GM06990 (cell line): Measurements from ENCODE around the gene ARPC1B.

Experiments used
- DNase-seq: peaks from one replicate; pipeline ENCODE4 v3.0.0-alpha.2; 2011; ENCODE audit not compliant: insufficient read length; ENCODE audit errors: extremely low read depth
- H3K27me3 ChIP-seq: replicated peaks from 2 replicates; pipeline ENCODE4 v1.6.0; 2011; ENCODE audit warnings: low read length; ENCODE audit not compliant: control insufficient read depth, insufficient read depth
- H3K36me3 ChIP-seq: 2 replicates; pipeline ENCODE4 v1.5.1; 2011; ENCODE audit warnings: low read length; ENCODE audit not compliant: control insufficient read depth, insufficient read depth
- H3K4me3 ChIP-seq: replicated peaks from 2 replicates; pipeline ENCODE4 v1.5.1; 2011; ENCODE audit warnings: low read depth, mild to moderate bottlenecking, control low read depth, low read length
- CTCF ChIP-seq: IDR thresholded peaks from 2 replicates; pipeline ENCODE4 v1.5.1; 2011; ENCODE audit warnings: low read length, control low read depth, mild to moderate bottlenecking, inconsistent platforms; ENCODE audit not compliant: insufficient read depth, poor library complexity, severe bottlenecking

ARPC1B gene

GRCh38 chr7:99418260-99418659 is 43.7 kb downstream of the ARPC1B start:
- Histone ChIP-seq H3K27me3 (no peaks in the 10 kb centered on the region), H3K36me3 (peaks cover 28% of the 10 kb centered on the region), H3K4me3 (no peak overlapping the region)
- DNase-seq: no peak
- no peak for TF ChIP-seq CTCF

GRCh38 chr7:99419323-99420021 is 44.9 kb downstream of the ARPC1B start:
- H3K36me3 ChIP-seq: peaks cover 28% of the 10 kb centered on the region

GRCh38 chr7:99420213-99420612 is 45.7 kb downstream of the ARPC1B start:
- H3K36me3 ChIP-seq: peaks cover 32% of the 10 kb centered on the region
- H3K27me3 ChIP-seq: no peaks in the 10 kb centered on the region
- no peak for TF ChIP-seq CTCF
- DNase-seq: no peak
- no peak overlapping the region for H3K4me3 ChIP-seq

More at GRCh38 chr7:99419323-99420021, 44.9 kb downstream of the ARPC1B start:
- DNase-seq: no peak
- Histone ChIP-seq H3K4me3 (no peak overlapping the region), H3K27me3 (no peaks in the 10 kb centered on the region)
- no peak for TF ChIP-seq CTCF

- Histone ChIP-seq H3K36me3 (peaks cover 32% of the 10 kb centered on the region), H3K4me3 (no peak overlapping the region), H3K27me3 (no peaks in the 10 kb centered on the region)
- TF ChIP-seq CTCF: no peak
- DNase-seq: no peak
Measured at GRCh38 chr7:99420986-99421385, 46.5 kb downstream of the ARPC1B start.

GRCh38 chr7:99422186-99422585 is 47.7 kb downstream of the ARPC1B start:
- no peak for DNase-seq
- no peak for TF ChIP-seq CTCF

GRCh38 chr7:99422625-99423024 is 48.1 kb downstream of the ARPC1B start:
- Histone ChIP-seq H3K4me3 (no peak overlapping the region), H3K27me3 (no peaks in the 10 kb centered on the region), H3K36me3 (peaks cover 26% of the 10 kb centered on the region)
- DNase-seq: no peak
- no peak for TF ChIP-seq CTCF

More at GRCh38 chr7:99422186-99422585, 47.7 kb downstream of the ARPC1B start:
- Histone ChIP-seq H3K27me3 (no peaks in the 10 kb centered on the region), H3K4me3 (no peak overlapping the region), H3K36me3 (peaks cover 31% of the 10 kb centered on the region)
